Measurements from ENCODE around the gene CCNK. TPM values are rescaled to one million over a fixed set of nuclear protein-coding genes. Genes with fewer than 3 reads are reported as not detected.

The CCNK gene
- total RNA-seq, 1 donor from 2014 or later: 8.4 TPM

DNA sequence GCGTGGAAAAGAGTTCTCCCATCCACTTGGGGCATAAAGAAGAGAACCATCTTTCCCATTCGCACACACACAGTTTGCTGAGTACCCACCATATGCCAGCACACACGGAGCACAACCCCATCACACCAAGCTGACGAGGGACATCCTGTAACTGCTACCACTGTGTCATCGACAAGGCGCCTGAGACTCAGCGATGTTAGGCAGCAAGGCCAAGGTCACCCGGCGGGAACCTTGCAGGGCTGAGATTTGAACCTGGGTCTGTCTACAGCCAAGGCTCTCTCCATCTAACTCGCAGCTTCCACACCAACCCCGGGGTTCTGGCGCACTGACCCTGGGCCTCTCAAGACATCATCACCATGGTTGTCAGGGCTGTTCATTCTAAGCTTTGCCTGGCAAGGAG lies 62.8 kb downstream of the CCNK start:
- H3K4me3 ChIP-seq (ENCODE audit: low read depth, low read length): no peak overlapping the region
- no peak for DNase-seq (ENCODE audit: low read depth)
- TF ChIP-seq, protein P1, sequence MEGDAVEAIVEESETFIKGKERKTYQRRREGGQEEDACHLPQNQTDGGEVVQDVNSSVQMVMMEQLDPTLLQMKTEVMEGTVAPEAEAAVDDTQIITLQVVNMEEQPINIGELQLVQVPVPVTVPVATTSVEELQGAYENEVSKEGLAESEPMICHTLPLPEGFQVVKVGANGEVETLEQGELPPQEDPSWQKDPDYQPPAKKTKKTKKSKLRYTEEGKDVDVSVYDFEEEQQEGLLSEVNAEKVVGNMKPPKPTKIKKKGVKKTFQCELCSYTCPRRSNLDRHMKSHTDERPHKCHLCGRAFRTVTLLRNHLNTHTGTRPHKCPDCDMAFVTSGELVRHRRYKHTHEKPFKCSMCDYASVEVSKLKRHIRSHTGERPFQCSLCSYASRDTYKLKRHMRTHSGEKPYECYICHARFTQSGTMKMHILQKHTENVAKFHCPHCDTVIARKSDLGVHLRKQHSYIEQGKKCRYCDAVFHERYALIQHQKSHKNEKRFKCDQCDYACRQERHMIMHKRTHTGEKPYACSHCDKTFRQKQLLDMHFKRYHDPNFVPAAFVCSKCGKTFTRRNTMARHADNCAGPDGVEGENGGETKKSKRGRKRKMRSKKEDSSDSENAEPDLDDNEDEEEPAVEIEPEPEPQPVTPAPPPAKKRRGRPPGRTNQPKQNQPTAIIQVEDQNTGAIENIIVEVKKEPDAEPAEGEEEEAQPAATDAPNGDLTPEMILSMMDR (conservative IDR thresholded peaks at IDR 0.05; ENCODE audit: low read depth, low read length): no peak

GRCh38 chr14:99544991-99545390 lies 63.8 kb downstream of the CCNK start:
- DNase-seq (ENCODE audit: low read depth): no peak
- TF ChIP-seq, protein P1 (conservative IDR thresholded peaks at IDR 0.05; ENCODE audit: low read depth, low read length): no peak
- no peak overlapping the region for H3K4me3 ChIP-seq (ENCODE audit: low read depth, low read length)

DNA sequence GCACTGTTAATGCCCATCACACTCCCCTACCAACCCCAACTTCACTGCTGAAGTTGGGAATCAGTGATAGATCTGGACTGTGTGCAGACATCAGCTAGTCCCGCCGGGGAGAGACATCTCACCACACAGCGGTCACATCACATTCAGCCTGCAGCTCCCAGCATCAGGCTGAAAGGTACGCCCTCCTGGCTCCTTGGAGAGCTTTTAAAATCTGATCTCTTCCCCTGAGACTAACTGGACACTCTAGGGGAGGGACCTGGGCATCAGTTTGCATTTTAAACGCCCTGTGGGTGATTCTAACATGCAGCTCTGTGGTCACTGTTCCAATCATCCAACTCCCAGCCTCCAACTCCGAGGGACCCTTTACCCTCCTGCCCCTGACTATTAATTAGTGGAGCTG lies 64.4 kb downstream of the CCNK start:
- TF ChIP-seq, protein P1 (conservative IDR thresholded peaks at IDR 0.05; ENCODE audit: low read depth, low read length): no peak
- no peak for DNase-seq (ENCODE audit: low read depth)
- no peak overlapping the region for H3K4me3 ChIP-seq (ENCODE audit: low read depth, low read length)

GRCh38 chr14:99546234-99546879 lies 65.1 kb downstream of the CCNK start:
- no peak for DNase-seq (ENCODE audit: low read depth)

DNA sequence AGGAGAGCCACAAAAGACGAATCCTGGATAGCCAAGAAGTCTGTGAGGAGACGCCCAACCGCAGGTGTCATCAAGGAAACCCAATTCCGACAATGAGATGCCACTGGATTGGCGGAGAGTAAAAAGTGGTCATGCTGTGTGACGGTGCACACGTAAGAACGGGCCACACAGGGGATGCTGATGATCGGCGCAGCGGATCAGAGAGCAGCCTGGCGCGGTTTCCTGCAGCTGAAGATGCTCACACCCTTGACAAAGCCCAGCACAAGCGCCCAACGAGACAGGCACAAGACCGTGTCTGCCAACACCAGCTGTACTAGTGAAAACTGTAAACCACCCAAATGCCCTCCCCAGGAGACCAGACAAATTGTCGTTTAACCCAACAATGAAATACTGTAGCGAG lies 67.0 kb downstream of the CCNK start:
- no peak overlapping the region for H3K4me3 ChIP-seq (ENCODE audit: low read depth, low read length)
- TF ChIP-seq, protein P1 (conservative IDR thresholded peaks at IDR 0.05; ENCODE audit: low read depth, low read length): no peak
- DNase-seq (ENCODE audit: low read depth): no peak

More at GRCh38 chr14:99546234-99546879, 65.1 kb downstream of the CCNK start:
- TF ChIP-seq, protein P1 (conservative IDR thresholded peaks at IDR 0.05; ENCODE audit: low read depth, low read length): no peak
- no peak overlapping the region for H3K4me3 ChIP-seq (ENCODE audit: low read depth, low read length)

GRCh38 chr14:99548871-99549515 lies 67.8 kb downstream of the CCNK start:
- TF ChIP-seq, protein P1 (conservative IDR thresholded peaks at IDR 0.05; ENCODE audit: low read depth, low read length): no peak
- no peak for DNase-seq (ENCODE audit: low read depth)
- H3K4me3 ChIP-seq (ENCODE audit: low read depth, low read length): no peak overlapping the region

DNA sequence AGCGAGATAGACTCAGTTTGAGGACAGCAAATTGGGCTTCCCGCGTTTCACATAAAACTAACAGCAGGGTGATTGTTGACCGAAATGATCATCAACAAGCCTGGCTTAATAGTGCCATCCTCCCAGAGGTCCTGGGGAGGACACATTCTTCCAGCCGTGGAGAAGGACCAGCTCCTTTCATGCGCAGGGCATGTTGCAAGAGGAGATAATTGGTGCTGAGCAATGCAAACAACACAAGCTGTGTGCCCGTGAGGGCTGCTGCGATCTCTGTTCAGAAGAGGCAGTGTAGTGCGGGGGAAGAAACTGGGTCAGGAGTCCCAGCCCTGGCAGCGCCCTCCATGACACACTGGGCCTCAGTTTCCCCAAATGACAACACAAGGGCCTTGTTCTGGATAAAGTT lies 68.5 kb downstream of the CCNK start:
- no peak for DNase-seq (ENCODE audit: low read depth)
- TF ChIP-seq, protein P1 (conservative IDR thresholded peaks at IDR 0.05; ENCODE audit: low read depth, low read length): no peak
- no peak overlapping the region for H3K4me3 ChIP-seq (ENCODE audit: low read depth, low read length)

Measured in epithelial cell of proximal tubule (primary cell).